MCF 10A (cell line): ENCODE measurements around the gene ZNF331. TPM values are rescaled to one million over a fixed set of nuclear protein-coding genes. Genes with fewer than 3 reads are reported as not detected.

Experiments used
- BruUV-seq: library from RNA; stranded (reverse); fragments of 400-500 nt; replicated peaks from 2 replicates; lab custom pipeline; 2021; lab: Mats Ljungman, UMichigan
- CTCF ChIA-PET: fragments of 300-600 bp; sonication (Branson Sonifier 250); formaldehyde crosslinking; extraction: SDS; loops from one replicate; lab custom pipeline; 2021; ENCODE audit warnings: antibody characterized with exemption, inconsistent platforms; lab: Yijun Ruan, JAX
- POLR2A ChIA-PET: fragments of 300-600, 350-650 bp; sonication (Branson Sonifier 250); formaldehyde crosslinking; extraction: SDS; loops from one replicate; lab custom pipeline; 2020; ENCODE audit warnings: antibody characterized with exemption, inconsistent platforms; lab: Yijun Ruan, JAX
- DNase-seq: peaks from one replicate; pipeline ENCODE4 v3.0.0-alpha.2; 2018; ENCODE audit not compliant: unreplicated experiment
- H3K27ac Mint-ChIP-seq: one replicate; pipeline ENCODE4 v1.8.0; 2022; ENCODE audit warnings: mild to moderate bottlenecking, low read depth, mixed read lengths; ENCODE audit not compliant: unreplicated experiment
- H3K27me3 Mint-ChIP-seq: one replicate; pipeline ENCODE4 v1.8.0; 2022; ENCODE audit warnings: mixed read lengths; ENCODE audit not compliant: insufficient read depth, unreplicated experiment
- H3K36me3 Mint-ChIP-seq: one replicate; pipeline ENCODE4 v1.8.0; 2022; ENCODE audit warnings: mild to moderate bottlenecking, moderate library complexity, mixed read lengths; ENCODE audit not compliant: insufficient read depth, unreplicated experiment
- H3K4me1 Mint-ChIP-seq: one replicate; pipeline ENCODE4 v1.8.0; 2022; ENCODE audit warnings: mixed read lengths; ENCODE audit not compliant: insufficient read depth, unreplicated experiment
- H3K4me3 Mint-ChIP-seq: one replicate; pipeline ENCODE4 v1.8.0; 2022; ENCODE audit warnings: mild to moderate bottlenecking, moderate library complexity, mixed read lengths; ENCODE audit not compliant: unreplicated experiment
- H3K9me3 Mint-ChIP-seq: one replicate; pipeline ENCODE4 v1.8.0; 2022; ENCODE audit warnings: mixed read lengths; ENCODE audit not compliant: unreplicated experiment
- CTCF ChIP-seq: fragments of 200-600 bp; IDR thresholded peaks from one replicate; pipeline ENCODE4 v1.8.0; 2022; ENCODE audit warnings: antibody characterized with exemption, mild to moderate bottlenecking; ENCODE audit not compliant: unreplicated experiment
- intact Hi-C: fragments of 100-400 bp; cut with micrococcal nuclease; formaldehyde crosslinking; loops from 2 replicates; pipeline ENCODE4 v1.14.1; 2022
- total RNA-seq: library from RNA; stranded (reverse); gene quantifications from 2 replicates; pipeline ENCODE4 v1.2.3, GENCODE V29; 2022

Gene ZNF331
- total RNA-seq, 1 experiment from 2014 or later: 7.7 TPM

- no peaks in the 10 kb centered on the region for H3K27me3 Mint-ChIP-seq
- DNase-seq: no peak
- no peaks in the 10 kb centered on the region for H3K4me1 Mint-ChIP-seq
- peaks cover 4% of the 10 kb centered on the region for H3K36me3 Mint-ChIP-seq
- intact Hi-C loops: no loop called here
- peaks cover 10% of the 10 kb centered on the region for H3K9me3 Mint-ChIP-seq
- POLR2A ChIA-PET: no interaction called here
- no peak overlapping the region for H3K4me3 Mint-ChIP-seq
- H3K27ac Mint-ChIP-seq: no peak overlapping the region
- no peak for TF ChIP-seq CTCF
- CTCF ChIA-PET: interaction anchor here (0.6 to 0.7 kb wide), 2 partner anchors 143 to 268 kb away, joined by 3 to 5 read pairs; no protein-coding TSS in a partner anchor
- no TSS peak for BruUV-seq
These were observed 48.3 kb downstream of the ZNF331 start for GRCh38 chr19:53586277-53586691.

GRCh38 chr19:53594811-53595509 is 57.0 kb downstream of the ZNF331 start:
- Mint-ChIP-seq H3K9me3 (no peaks in the 10 kb centered on the region), H3K36me3 (no peaks in the 10 kb centered on the region), H3K27me3 (no peaks in the 10 kb centered on the region), H3K4me3 (no peak overlapping the region), H3K27ac (no peak overlapping the region), H3K4me1 (no peaks in the 10 kb centered on the region)
- no peak for TF ChIP-seq CTCF
- CTCF ChIA-PET: no interaction called here
- DNase-seq: no peak
- no TSS peak for BruUV-seq
- POLR2A ChIA-PET: no interaction called here
- intact Hi-C loops: no loop called here

- POLR2A ChIA-PET: no interaction called here
- Mint-ChIP-seq H3K4me3 (no peak overlapping the region), H3K36me3 (no peaks in the 10 kb centered on the region), H3K9me3 (no peaks in the 10 kb centered on the region), H3K27me3 (no peaks in the 10 kb centered on the region), H3K4me1 (no peaks in the 10 kb centered on the region), H3K27ac (no peak overlapping the region)
- intact Hi-C loops: no loop called here
- DNase-seq: no peak
- CTCF ChIA-PET: no interaction called here
- no peak for TF ChIP-seq CTCF
- BruUV-seq: no TSS peak
These were observed 57.5 kb downstream of the ZNF331 start for GRCh38 chr19:53595510-53595867.

GRCh38 chr19:53596056-53596455 is 58.1 kb downstream of the ZNF331 start:
- Mint-ChIP-seq H3K36me3 (no peaks in the 10 kb centered on the region), H3K27ac (no peak overlapping the region), H3K4me3 (no peak overlapping the region), H3K4me1 (no peaks in the 10 kb centered on the region), H3K27me3 (no peaks in the 10 kb centered on the region), H3K9me3 (no peaks in the 10 kb centered on the region)
- BruUV-seq: no TSS peak
- POLR2A ChIA-PET: no interaction called here
- intact Hi-C loops: no loop called here
- TF ChIP-seq CTCF: no peak
- DNase-seq: no peak
- CTCF ChIA-PET: no interaction called here
